ENCODE results near the gene PCLO. TPM values are rescaled to one million over a fixed set of nuclear protein-coding genes. Genes with fewer than 3 reads are reported as not detected.

PCLO gene
- total RNA-seq, 1 experiment from 2014 or later: 3.0 TPM

DNA sequence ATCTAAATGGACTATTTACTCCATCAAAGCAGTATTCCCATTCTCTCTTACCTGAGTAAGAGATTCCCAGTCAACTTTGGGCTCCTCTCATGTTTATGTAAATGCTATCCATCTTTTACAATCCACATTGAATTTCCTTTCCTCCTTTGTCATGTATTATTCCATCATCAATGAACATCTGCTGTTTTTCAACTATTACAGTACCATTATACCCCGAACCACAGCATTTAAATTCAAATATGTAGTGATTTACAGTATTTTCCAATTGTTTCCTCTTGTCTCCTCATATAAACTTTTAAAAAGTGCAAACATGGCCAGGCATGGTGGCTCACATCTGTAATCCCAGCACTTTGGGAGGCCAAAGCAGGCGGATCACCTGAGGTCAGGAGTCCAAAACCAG is 20.3 kb downstream of the PCLO start:
- CTCF ChIA-PET: no interaction called here
- Mint-ChIP-seq H3K36me3 (no peaks in the 10 kb centered on the region), H3K9me3 (no peaks in the 10 kb centered on the region), H3K27ac (peak overlapping the region; percentile 73), H3K4me3 (no peak overlapping the region; the same call in 1 of the 2 replicates), H3K27me3 (ENCODE audit: low read depth) (no peaks in the 10 kb centered on the region), H3K4me1 (peaks cover 36% of the 10 kb centered on the region)
- ATAC-seq: peak; percentile 55
- no peak for DNase-seq (ENCODE audit: low spot score)
- POLR2A ChIA-PET: interaction anchor here (1.1 kb wide), 1 partner anchor 11 kb away, joined by 5 read pairs; no protein-coding TSS in a partner anchor
- TF ChIP-seq SP1 (CRISPR knock-in tag; conservative IDR thresholded peaks at IDR 0.05) (no peak), CREM (CRISPR knock-in tag; IDR thresholded peaks at IDR 0.05) (no peak), KAT7 (CRISPR knock-in tag; IDR thresholded peaks at IDR 0.05; ENCODE audit: borderline replicate concordance) (no peak), JUN (CRISPR knock-in tag; IDR thresholded peaks at IDR 0.05) (no peak), RELA (CRISPR knock-in tag; IDR thresholded peaks at IDR 0.05; ENCODE audit: borderline replicate concordance) (no peak), TEAD4 (CRISPR knock-in tag; IDR thresholded peaks at IDR 0.05) (no peak), ELF4 (CRISPR knock-in tag; IDR thresholded peaks at IDR 0.05; ENCODE audit: low read depth) (no peak), ZNF425 (CRISPR knock-in tag; conservative IDR thresholded peaks at IDR 0.05) (no peak), STAT6 (CRISPR knock-in tag; conservative IDR thresholded peaks at IDR 0.05; ENCODE audit: low read depth) (no peak), NFYB (CRISPR knock-in tag; conservative IDR thresholded peaks at IDR 0.05; ENCODE audit: low read depth) (no peak), ZNF121 (CRISPR knock-in tag; IDR thresholded peaks at IDR 0.05) (no peak), NFATC4 (CRISPR knock-in tag; IDR thresholded peaks at IDR 0.05) (no peak), IRF2 (CRISPR knock-in tag; IDR thresholded peaks at IDR 0.05; ENCODE audit: borderline replicate concordance, low read depth) (no peak), NR1H2 (CRISPR knock-in tag; IDR thresholded peaks at IDR 0.05) (no peak)
- TF ChIP-seq, protein P1, sequence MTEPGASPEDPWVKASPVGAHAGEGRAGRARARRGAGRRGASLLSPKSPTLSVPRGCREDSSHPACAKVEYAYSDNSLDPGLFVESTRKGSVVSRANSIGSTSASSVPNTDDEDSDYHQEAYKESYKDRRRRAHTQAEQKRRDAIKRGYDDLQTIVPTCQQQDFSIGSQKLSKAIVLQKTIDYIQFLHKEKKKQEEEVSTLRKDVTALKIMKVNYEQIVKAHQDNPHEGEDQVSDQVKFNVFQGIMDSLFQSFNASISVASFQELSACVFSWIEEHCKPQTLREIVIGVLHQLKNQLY (CRISPR knock-in tag; IDR thresholded peaks at IDR 0.05): no peak

- Mint-ChIP-seq H3K4me3 (no peak overlapping the region; the same call in 1 of the 2 replicates), H3K27ac (peak overlapping the region; percentile 73), H3K9me3 (no peaks in the 10 kb centered on the region), H3K36me3 (no peaks in the 10 kb centered on the region), H3K27me3 (ENCODE audit: low read depth) (no peaks in the 10 kb centered on the region), H3K4me1 (peaks cover 34% of the 10 kb centered on the region)
- POLR2A ChIA-PET: no interaction called here
- CTCF ChIA-PET: no interaction called here
- no peak for DNase-seq (ENCODE audit: low spot score)
- no peak for ATAC-seq
- TF ChIP-seq IRF2 (CRISPR knock-in tag; IDR thresholded peaks at IDR 0.05; ENCODE audit: borderline replicate concordance, low read depth): no peak
- no peak for TF ChIP-seq ZNF396 (CRISPR knock-in tag; IDR thresholded peaks at IDR 0.05; ENCODE audit: borderline replicate concordance)
- TF ChIP-seq USF2 (CRISPR knock-in tag; IDR thresholded peaks at IDR 0.05): no peak
- TF ChIP-seq, protein P2, sequence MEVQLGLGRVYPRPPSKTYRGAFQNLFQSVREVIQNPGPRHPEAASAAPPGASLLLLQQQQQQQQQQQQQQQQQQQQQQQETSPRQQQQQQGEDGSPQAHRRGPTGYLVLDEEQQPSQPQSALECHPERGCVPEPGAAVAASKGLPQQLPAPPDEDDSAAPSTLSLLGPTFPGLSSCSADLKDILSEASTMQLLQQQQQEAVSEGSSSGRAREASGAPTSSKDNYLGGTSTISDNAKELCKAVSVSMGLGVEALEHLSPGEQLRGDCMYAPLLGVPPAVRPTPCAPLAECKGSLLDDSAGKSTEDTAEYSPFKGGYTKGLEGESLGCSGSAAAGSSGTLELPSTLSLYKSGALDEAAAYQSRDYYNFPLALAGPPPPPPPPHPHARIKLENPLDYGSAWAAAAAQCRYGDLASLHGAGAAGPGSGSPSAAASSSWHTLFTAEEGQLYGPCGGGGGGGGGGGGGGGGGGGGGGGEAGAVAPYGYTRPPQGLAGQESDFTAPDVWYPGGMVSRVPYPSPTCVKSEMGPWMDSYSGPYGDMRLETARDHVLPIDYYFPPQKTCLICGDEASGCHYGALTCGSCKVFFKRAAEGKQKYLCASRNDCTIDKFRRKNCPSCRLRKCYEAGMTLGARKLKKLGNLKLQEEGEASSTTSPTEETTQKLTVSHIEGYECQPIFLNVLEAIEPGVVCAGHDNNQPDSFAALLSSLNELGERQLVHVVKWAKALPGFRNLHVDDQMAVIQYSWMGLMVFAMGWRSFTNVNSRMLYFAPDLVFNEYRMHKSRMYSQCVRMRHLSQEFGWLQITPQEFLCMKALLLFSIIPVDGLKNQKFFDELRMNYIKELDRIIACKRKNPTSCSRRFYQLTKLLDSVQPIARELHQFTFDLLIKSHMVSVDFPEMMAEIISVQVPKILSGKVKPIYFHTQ (CRISPR knock-in tag; IDR thresholded peaks at IDR 0.05): no peak
- TF ChIP-seq, protein P3, sequence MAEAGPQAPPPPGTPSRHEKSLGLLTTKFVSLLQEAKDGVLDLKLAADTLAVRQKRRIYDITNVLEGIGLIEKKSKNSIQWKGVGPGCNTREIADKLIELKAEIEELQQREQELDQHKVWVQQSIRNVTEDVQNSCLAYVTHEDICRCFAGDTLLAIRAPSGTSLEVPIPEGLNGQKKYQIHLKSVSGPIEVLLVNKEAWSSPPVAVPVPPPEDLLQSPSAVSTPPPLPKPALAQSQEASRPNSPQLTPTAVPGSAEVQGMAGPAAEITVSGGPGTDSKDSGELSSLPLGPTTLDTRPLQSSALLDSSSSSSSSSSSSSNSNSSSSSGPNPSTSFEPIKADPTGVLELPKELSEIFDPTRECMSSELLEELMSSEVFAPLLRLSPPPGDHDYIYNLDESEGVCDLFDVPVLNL (CRISPR knock-in tag; IDR thresholded peaks at IDR 0.05; ENCODE audit: borderline replicate concordance, low read depth): no peak
- no peak for TF ChIP-seq CTCF (IDR thresholded peaks at IDR 0.05)
- TF ChIP-seq, protein P4, sequence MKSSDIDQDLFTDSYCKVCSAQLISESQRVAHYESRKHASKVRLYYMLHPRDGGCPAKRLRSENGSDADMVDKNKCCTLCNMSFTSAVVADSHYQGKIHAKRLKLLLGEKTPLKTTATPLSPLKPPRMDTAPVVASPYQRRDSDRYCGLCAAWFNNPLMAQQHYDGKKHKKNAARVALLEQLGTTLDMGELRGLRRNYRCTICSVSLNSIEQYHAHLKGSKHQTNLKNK (CRISPR knock-in tag; IDR thresholded peaks at IDR 0.05): no peak
- TF ChIP-seq, protein P1 (CRISPR knock-in tag; IDR thresholded peaks at IDR 0.05): no peak
- TF ChIP-seq TCF7 (CRISPR knock-in tag; IDR thresholded peaks at IDR 0.05; ENCODE audit: low read depth): no peak
Measured at GRCh38 chr7:83141927-83142326, 20.8 kb downstream of the PCLO start.

All from WTC11 (cell line).